Fibroblast of skin of right quadriceps (primary cell): Measurements from ENCODE around the gene GNAZ.
"Not testable (repeated sequence)": the region's sequence is repeated elsewhere in the genome, so short reads cannot be mapped to it uniquely, and the experiment has no call there.

Experiments
- DNase-seq: peaks from one replicate; pipeline ENCODE4 v3.0.0-alpha.2; 2013

The GNAZ gene

GRCh38 chr22:23122216-23122957 is 52.1 kb downstream of the GNAZ start:
- DNase-seq, result no peak

GRCh38 chr22:23122992-23123803 is 52.9 kb downstream of the GNAZ start:
- DNase-seq, result no peak

DNA sequence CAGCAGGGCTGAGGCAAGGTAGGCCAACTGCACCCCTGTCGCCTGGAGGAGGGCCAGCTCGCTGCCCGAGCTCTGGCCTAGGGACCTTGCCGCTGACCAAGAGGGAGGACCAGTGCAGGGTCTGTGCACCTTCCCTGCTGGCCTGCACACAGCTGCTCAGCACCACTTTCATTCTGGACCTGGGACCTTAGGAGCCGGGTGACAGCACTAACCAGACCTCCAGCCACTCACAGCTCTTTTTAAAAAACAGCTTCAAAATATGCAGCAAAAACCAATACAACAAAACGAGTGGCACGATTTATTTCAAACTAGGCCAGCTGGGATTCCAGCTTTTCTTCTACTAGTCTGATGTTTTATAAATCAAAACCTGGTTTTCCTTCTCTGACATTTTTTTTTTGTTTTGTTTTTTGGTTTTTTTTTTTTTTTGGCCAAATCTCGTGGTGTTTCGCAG is 53.5 kb downstream of the GNAZ start:
- DNase-seq, result no peak

DNA sequence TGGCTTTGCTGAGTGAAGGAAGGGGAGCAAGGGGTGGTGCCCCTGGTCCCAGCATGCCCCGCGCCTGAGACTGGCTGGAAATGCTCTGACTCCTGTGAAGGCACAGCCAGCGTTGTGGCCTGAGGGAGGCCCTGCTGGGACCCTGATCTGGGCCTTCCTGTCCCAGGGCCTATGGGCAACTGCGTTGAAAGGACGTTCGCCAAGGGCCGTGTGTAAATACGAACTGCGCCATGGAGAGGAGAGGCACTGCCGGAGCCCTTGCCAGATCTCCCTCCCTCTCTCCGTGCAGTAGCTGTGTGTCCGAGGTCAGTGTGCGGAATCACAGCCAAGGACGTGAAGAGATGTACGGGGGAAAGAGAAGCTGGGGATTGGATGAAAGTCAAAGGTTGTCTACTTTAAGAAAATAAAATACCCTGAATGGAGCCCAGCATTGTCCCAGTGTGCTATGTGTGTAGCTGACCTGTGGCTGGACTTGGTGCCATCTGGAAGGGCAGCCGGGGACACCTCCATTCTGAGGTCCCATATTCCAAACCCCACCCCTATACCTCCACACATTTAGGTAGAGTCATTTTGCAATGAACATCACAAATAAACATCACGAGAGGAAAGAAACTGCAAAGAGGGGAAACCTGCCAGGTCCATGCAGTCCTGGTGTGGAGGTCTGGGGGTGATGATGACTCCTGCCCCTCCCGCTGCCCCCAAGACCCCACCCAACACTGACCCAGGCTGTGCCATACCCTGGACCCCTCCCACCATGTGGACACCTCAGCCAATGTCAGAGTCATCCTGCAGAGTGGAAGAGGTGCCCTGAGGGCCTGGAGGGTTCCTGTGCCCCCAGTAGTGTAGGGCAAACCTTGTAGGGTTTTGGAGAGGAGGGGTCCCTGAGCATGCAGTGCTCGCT is 54.5 kb downstream of the GNAZ start:
- DNase-seq, result no peak

DNA sequence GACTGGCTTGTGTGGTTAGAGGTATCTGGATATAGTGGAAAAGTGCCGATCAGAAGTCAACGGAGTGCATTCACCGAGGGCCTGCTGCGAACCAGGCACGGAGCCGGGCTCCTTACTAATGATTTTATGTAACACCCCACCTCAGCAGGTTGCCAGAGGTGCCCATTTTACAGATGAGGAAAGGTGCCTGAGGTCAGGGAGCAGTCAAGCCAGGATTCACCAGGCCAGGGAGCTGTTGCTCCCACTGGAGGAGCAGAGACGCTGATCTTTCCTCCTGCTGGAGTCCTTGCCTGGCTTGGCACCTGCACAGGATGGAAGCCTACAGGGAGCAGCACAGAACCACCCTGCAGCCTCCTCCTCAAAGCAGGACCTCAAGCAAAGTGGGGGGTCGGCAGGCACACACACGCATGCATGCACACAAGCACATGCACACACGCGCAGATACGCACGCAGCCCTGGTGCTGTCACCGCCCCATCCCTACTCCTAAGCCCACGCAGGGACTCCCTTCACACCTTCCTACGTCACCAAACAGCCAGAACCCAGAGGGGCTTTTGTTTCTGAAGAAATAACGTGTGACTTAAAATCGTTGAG is 55.3 kb downstream of the GNAZ start:
- no peak for DNase-seq

DNA sequence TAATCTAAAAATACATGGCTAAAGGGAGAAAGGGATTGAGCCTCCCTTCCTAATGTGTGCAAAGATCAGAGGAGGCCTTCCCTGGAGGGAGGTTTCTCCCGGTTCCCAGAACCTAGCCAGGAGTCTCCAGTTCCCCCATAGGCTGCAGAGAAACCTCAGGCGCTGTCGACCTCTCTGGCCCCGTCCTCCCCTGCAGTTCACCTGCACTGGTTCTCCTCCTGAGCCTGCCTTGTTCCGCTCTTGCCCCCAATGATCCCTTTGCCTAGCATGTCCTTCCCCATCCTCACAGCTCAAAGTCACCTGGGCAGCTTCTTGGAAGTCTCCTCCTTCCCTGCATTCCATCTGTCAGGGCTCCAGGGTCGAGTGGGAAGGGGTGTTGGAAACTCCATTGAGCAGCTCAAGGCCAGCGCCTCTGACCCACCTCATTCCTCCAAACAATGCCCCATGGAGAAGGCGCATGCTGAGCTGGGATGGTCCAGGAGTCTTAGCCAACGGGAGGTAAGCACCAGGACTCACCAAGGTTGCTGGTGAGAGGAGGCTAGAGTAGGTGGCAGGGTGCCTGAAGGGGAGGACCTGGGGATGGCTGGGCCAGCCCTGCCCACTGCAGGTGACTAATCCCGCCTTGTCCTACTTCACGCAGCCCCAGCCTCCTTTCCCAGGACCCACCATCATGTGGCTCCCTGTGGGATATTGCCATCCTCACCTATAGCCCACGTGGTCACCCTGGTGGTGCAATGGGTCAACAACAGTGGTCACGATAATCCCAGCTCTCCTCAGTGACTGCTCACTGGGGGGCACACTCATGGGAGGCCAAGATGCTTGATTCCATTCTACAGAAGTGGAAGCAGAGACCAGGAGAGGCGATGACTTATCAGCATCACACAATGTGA is 56.1 kb downstream of the GNAZ start:
- no peak for DNase-seq

DNA sequence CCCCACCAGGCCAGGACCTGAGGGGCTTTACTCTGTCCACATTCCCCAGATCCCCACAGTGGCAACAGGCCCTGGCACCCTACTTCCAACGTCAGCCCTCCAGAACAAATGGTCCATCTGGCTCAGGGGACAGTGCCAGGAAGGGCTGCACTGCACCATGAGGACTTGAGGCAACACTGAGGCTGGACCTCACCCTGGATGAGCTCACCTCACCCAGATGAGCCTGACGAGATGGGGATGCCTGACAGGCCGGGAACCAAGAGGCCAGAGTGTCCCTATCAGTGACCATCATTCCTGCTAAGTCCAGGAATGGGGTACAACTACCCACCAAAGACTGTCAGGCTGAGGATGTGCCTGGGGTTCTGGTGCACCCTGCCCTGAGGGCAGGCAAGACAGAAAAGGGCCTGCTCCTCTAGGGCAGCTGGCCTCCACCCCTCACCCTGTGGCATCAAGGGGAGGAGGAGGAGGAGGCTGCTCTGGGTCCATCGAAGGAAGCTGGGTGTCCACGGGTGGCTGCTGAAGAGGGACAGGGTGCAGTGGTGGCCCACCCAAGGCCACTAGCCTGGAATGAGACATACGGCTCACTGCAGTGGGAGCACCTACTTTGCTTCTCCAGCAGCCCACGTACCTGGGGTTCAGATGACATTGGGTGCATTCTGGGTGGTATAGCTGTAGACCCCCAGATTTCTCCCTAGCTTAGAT is 56.9 kb downstream of the GNAZ start:
- DNase-seq, result no peak

GRCh38 chr22:23127788-23128187 is 57.5 kb downstream of the GNAZ start:
- DNase-seq, result no peak

GRCh38 chr22:23128269-23129108 is 58.2 kb downstream of the GNAZ start:
- peak; percentile 72 for DNase-seq

- no peak for DNase-seq
These were observed 58.8 kb downstream of the GNAZ start for GRCh38 chr22:23129149-23129548.

- DNase-seq, result no peak
These were observed 60.4 kb downstream of the GNAZ start for GRCh38 chr22:23130697-23131096.

GRCh38 chr22:23131931-23132330 is 61.6 kb downstream of the GNAZ start:
- DNase-seq, result no peak

DNA sequence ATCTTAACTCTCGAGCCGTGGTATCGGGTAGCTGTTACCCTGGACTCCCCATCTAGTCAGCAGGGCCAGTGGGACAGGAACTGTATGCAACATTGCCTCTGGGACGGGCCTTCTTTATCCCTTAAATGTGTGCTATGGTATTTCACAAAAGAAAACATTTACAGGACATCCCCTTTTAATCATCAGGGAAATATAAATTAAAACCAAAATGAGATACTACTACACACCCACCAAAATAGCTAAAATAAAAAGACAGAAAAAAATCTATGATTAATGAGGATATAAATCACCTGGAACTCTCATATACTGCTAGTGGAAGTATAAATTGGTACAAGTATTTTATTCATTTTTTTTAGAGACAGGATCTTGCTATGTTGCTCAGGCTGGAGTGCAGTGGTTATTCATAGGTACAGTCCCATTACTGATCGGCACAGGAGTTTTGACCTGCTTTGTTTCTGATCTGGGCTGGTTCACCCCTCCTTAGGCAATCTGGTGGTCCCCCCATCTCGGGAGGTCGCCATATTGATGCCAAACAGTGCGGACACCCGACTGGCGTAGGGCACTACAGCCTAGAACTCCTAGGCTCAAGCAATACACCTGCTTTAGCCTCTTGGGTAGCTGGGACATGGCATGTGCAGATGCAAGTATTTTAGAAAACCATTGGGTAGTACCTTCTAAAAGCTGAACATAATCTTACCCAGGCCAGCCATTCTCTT is 62.2 kb downstream of the GNAZ start:
- DNase-seq, result no peak

DNA sequence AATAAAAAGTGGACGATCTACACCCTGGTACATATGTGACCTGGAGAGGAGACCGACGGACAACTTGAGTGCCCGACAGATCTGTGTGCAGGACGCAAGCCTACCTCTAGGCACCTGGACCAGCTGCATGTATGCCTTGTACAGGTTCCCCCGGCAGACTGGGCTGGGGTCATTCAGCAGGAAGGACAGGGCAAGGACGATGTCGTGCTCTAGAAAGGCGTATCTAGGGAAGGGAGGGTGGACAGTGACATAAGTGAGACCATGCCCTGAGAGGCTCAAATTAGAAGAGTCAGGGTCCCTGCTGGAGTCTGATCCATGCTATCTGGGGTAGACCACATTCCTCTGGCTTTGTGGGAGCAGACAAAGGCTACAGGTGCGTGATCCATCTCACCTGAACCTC is 63.6 kb downstream of the GNAZ start:
- no peak for DNase-seq

- DNase-seq, result not testable (repeated sequence)
These were observed 66.7 kb downstream of the GNAZ start for GRCh38 chr22:23136991-23137390.

DNA sequence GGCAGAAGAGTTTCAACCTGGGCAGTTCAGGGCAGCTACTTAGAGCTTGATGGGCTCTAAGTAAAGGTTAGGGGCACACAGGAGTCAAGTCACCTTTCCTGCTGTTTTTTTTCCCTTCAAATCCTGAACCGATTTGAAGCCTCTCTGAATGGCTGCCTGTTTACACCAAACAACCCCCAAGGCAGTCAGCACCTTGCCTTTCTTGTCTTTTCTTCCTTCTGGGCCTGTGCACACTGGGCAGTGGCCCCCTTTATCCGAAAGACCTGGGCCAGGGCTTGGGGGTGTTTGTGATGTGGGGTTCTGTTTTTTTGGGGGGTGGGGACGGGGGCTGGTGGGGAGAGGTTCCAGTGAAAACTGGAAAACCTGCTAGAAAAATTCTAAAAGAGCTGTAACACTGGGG is 67.1 kb downstream of the GNAZ start:
- no peak for DNase-seq

GRCh38 chr22:23137905-23138561 is 67.7 kb downstream of the GNAZ start:
- DNase-seq, result no peak

GRCh38 chr22:23138584-23139435 is 68.5 kb downstream of the GNAZ start:
- DNase-seq, result no peak
